Jurkat, Clone E6-1 (cell line): ENCODE data around the gene PDGFD.
"Not testable (repeated sequence)": the region's sequence is repeated elsewhere in the genome, so short reads cannot be mapped to it uniquely, and the experiment has no call there.

Experiments
- DNase-seq: peaks from one replicate; pipeline ENCODE4 v3.0.0-alpha.2; 2011; ENCODE audit warnings: low read depth, low spot score
- H3K4me3 ChIP-seq: 2 replicates; pipeline ENCODE4 v1.5.1; 2011; ENCODE audit warnings: mild to moderate bottlenecking, low read length, control low read depth, moderate library complexity

PDGFD gene

GRCh38 chr11:104061853-104062521 is 102.0 kb downstream of the PDGFD start:
- H3K4me3 ChIP-seq: no peak overlapping the region
- DNase-seq: no peak

GRCh38 chr11:104060820-104061219 is 103.1 kb downstream of the PDGFD start:
- H3K4me3 ChIP-seq: no peak overlapping the region
- no peak for DNase-seq

- H3K4me3 ChIP-seq: no peak overlapping the region
- DNase-seq: no peak
Measured at GRCh38 chr11:104060004-104060794, 103.7 kb downstream of the PDGFD start.

DNA sequence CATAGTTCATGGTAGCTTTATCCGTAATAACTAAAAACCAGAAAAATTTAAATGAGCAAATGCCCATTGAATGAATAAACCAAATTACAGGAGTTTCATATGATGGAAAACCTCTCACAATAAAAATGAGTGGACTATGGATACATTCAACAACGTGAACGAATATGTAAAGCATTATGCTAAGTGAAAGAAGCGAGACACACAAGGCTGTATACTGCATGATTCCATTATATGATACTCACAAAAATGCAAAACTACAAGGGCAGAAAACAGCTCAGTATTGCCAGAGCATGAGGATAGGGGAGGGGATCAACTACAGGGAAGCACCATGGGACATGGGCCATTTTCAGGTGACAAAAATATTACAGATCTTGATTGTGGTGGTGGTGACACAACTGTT is 105.3 kb downstream of the PDGFD start:
- no peak overlapping the region for H3K4me3 ChIP-seq
- no peak for DNase-seq

DNA sequence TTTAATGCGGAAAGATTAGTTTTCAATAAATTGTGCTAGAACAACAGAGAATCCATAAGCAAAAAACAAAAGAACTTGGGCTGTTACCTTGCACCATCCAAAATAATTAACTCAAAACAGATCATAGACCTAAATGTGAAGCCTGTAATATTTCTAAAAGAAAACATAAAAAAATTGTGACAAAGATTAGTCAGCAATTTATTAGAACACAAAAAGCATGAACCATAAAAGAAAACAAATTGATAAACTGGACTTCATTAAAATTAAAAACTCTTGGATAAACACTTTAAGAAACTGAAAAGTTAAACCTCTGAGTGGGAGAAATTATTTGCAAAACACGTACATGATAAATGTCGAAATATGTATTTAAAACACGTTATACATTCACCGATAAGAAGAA is 106.0 kb downstream of the PDGFD start:
- no peak for DNase-seq
- no peak overlapping the region for H3K4me3 ChIP-seq

- no peak overlapping the region for H3K4me3 ChIP-seq
- DNase-seq: no peak
Measured at GRCh38 chr11:104055596-104055995, 108.4 kb downstream of the PDGFD start.

- DNase-seq: no peak
- H3K4me3 ChIP-seq: no peak overlapping the region
Measured at GRCh38 chr11:104054911-104055529, 108.9 kb downstream of the PDGFD start.

- no peak for DNase-seq
- no peak overlapping the region for H3K4me3 ChIP-seq
Measured at GRCh38 chr11:104053743-104054478, 110.0 kb downstream of the PDGFD start.

GRCh38 chr11:104051778-104052177 is 112.2 kb downstream of the PDGFD start:
- H3K4me3 ChIP-seq: no peak overlapping the region
- DNase-seq: no peak

DNA sequence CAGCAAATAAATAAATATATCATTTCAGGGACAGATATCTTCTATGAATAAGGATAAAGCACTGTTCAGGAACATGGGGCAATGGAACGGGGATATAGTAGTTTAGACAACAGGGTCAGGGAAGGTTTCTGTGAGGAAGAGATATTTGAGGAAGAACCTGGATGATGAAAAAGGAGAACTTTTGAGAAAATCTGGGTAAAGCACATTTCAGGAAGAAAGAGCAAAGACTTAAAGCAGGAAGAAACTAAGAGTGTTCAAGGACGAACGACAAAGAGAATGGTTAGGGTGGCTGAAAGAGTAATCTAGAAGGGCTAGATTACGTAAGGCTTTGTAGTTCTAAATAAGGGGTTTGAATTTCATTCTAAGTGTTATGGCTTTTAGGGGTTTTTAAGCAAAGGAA is 114.8 kb downstream of the PDGFD start:
- no peak overlapping the region for H3K4me3 ChIP-seq
- DNase-seq: no peak

DNA sequence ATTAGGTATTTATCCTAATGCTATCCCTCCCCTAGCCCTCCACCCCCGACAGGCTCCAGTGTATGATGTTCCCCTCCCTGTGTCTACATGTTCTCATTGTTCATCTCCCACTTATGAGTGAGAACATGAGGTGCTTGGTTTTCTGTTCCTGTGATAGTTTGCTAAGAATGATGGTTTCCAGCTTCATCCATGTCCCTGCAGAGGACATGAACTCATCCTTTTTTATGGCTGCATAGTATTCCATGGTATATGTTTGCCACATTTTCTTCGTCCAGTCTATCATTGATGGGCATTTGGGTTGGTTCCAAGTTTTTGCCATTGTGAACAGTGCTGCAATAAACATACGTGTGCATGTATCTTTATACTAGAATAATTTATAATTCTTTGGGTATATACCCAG is 117.1 kb downstream of the PDGFD start:
- not testable (repeated sequence) for DNase-seq, H3K4me3 ChIP-seq

DNA sequence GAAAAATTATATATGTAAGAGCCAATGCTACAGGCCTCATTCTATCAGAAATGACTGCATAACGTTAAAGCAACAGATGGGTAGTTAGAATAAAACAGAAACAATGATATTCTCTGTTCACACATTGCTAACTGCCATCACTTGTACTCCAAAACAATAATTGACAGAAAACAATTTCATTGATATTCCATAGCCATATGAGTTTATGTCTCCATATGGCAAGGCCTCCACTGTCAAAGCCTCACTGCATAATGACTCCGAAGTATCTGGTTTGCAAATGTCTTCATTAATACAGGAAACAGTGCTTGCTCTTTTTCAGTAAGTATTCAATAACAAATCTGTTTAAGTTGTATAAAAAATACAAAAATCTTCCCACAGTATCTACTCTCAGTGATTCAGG is 117.6 kb downstream of the PDGFD start:
- no peak for DNase-seq
- no peak overlapping the region for H3K4me3 ChIP-seq

GRCh38 chr11:104043678-104044239 is 120.2 kb downstream of the PDGFD start:
- no peak for DNase-seq
- no peak overlapping the region for H3K4me3 ChIP-seq

DNA sequence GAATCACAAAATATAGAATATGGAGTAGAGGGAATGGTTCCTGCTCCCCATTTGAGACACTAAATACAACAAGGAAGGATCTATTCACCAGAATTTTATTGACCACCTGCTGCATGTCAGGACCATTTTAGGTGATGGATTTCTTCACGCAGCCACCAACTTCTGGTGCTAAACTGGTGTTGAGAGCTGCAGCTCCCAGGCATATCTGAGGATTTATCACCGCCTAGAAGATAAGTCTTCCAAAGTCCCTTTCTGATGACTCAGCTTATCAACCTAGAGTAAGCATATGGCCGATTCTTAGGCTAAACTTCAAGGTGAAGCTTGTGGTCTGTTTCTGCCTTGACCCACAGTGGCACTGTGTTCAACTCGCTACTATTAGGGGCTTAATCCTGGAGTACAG is 120.8 kb downstream of the PDGFD start:
- H3K4me3 ChIP-seq: no peak overlapping the region
- no peak for DNase-seq

DNA sequence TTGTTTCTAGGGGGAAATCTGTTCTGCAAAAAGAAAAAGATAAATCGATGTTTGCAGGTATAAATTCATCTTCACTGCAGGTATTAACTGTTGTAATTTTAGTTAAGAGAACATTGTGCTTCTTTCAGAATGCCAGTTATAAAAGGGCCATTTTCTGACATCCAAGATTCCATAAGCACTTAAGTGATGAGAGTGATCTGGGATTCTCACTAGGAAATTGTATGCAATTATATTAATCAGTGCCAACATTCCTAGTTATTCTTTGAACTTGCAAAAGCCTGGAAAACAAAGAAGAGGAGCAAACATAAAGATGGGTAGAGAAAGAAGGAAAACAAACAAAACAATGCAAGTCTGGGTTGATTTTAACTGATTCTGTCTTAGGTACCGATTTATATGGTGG is 122.2 kb downstream of the PDGFD start:
- no peak overlapping the region for H3K4me3 ChIP-seq
- no peak for DNase-seq

DNA sequence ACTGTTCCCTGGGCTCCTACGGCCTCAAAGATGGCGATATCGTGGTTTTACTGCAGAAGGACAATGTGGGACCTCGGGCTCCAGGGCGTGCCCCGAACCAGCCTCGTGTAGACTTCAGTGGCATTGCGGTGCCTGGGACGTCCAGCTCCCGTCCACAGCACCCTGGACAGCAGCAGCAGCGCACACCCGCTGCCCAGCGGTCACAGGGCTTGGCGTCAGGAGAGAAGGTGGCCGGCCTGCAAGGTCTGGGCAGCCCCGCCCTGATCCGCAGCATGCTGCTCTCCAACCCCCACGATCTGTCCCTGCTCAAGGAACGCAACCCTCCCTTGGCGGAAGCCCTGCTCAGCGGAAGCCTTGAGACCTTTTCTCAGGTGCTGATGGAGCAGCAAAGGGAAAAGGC is 127.0 kb downstream of the PDGFD start:
- H3K4me3 ChIP-seq: no peak overlapping the region
- no peak for DNase-seq

GRCh38 chr11:104036588-104036987 is 127.4 kb downstream of the PDGFD start, which contains the start of gene DDI1:
DDI1 (plus strand) TSS chr11:104036640; CDS start chr11:104036823, 183 bp downstream.
- H3K4me3 ChIP-seq: no peak within 1 kb of the TSS
- DNase-seq: no peak

- no peak for DNase-seq
- H3K4me3 ChIP-seq: no peak overlapping the region
Measured at GRCh38 chr11:104033561-104033960, 130.4 kb downstream of the PDGFD start.

- H3K4me3 ChIP-seq: no peak overlapping the region
- no peak for DNase-seq
Measured at GRCh38 chr11:104033134-104033533, 130.8 kb downstream of the PDGFD start.
